ENCODE results near the gene CNGA3.

Gene CNGA3

GRCh38 chr2:98332989-98333388, 13.3 kb upstream of the CNGA3 start:
- Histone ChIP-seq H3K4me1 (ENCODE audit: control insufficient read depth, insufficient read depth, low read length) (peaks cover 15% of the 10 kb centered on the region), H3K9me3 (ENCODE audit: control insufficient read depth, low read length) (peaks cover 3% of the 10 kb centered on the region), H3K36me3 (ENCODE audit: control insufficient read depth, insufficient read depth, low read length, severe bottlenecking) (no peaks in the 10 kb centered on the region), H3K4me3 (ENCODE audit: low read length) (no peak overlapping the region), H3K27me3 (replicated peaks; ENCODE audit: control insufficient read depth, insufficient read depth, low read length) (no peaks in the 10 kb centered on the region), H3K9ac (ENCODE audit: low read length) (no peak overlapping the region)
- no peak for DNase-seq (ENCODE audit: low read depth)

- H3K4me1 ChIP-seq (ENCODE audit: control insufficient read depth, insufficient read depth, low read length): peaks cover 15% of the 10 kb centered on the region
- peak; percentile 7 for DNase-seq (ENCODE audit: low read depth)
- H3K27me3 ChIP-seq (replicated peaks; ENCODE audit: control insufficient read depth, insufficient read depth, low read length): no peaks in the 10 kb centered on the region
- H3K4me3 ChIP-seq (ENCODE audit: low read length): peak overlapping the region; percentile 46
- H3K36me3 ChIP-seq (ENCODE audit: control insufficient read depth, insufficient read depth, low read length, severe bottlenecking): no peaks in the 10 kb centered on the region
- peaks cover 5% of the 10 kb centered on the region for H3K9me3 ChIP-seq (ENCODE audit: control insufficient read depth, low read length)
- peak overlapping the region; percentile 58 for H3K9ac ChIP-seq (ENCODE audit: low read length)
Observed at GRCh38 chr2:98333922-98334321, 12.3 kb upstream of the CNGA3 start.

DNA sequence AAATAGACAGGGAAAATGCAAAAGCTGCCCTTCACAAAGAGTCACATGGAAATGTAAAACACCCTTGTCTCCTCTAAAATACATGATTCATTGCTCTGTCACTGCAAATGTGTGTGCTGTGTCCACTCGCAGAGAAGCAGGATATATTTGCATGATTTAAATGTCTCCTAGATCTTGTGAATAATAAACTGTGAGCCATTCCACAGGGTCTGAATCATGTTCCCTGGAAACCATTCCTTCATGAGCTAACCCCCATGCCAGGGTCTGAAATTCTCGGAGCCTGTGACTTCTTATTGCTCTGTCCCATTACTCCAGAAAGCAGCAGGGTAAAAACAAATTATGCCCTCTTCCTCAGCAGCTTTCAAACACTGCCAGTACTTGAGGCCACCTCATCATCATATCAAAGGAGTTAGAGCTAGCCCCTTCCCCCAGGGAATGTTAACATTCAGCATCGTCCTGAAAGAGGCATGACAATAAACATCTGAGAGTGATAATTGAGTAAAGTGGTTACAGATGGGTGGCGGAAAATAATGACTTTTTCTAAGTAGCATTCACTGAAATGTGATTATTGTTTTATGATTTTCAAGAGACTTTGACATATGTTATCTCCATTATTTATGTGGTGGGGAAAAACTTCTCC, 11.7 kb upstream of the CNGA3 start:
- Histone ChIP-seq H3K9ac (ENCODE audit: low read length) (peak overlapping the region; percentile 58), H3K9me3 (ENCODE audit: control insufficient read depth, low read length) (peaks cover 5% of the 10 kb centered on the region), H3K4me1 (ENCODE audit: control insufficient read depth, insufficient read depth, low read length) (peaks cover 15% of the 10 kb centered on the region), H3K36me3 (ENCODE audit: control insufficient read depth, insufficient read depth, low read length, severe bottlenecking) (no peaks in the 10 kb centered on the region), H3K27me3 (replicated peaks; ENCODE audit: control insufficient read depth, insufficient read depth, low read length) (no peaks in the 10 kb centered on the region), H3K4me3 (ENCODE audit: low read length) (peak overlapping the region; percentile 46)
- peak; percentile 83 for DNase-seq (ENCODE audit: low read depth)

DNA sequence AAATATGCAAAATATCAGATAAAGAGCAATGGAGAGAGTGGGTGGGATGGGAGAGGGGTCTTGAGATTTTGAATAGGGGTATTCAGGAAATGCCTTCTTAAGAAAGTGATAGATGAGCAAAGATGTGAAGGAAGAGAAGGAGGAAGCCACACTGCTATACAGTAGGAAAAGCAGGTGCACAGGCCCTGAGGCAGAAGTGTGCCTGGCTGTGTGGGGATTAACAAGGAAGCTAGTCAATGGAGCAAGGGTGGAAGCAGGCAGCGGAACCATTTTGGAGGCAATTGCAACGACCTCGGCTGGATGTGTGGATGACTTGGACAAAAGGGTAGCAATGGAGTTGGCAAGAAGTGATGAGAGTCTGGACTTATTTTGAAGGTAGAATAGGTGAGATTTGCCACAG, 11.0 kb upstream of the CNGA3 start:
- no peak overlapping the region for H3K4me3 ChIP-seq (ENCODE audit: low read length)
- H3K9me3 ChIP-seq (ENCODE audit: control insufficient read depth, low read length): peaks cover 5% of the 10 kb centered on the region
- DNase-seq (ENCODE audit: low read depth): no peak

GRCh38 chr2:98341241-98341640, 5.0 kb upstream of the CNGA3 start:
- DNase-seq (ENCODE audit: low read depth): no peak
- Histone ChIP-seq H3K4me3 (ENCODE audit: low read length) (no peak overlapping the region), H3K36me3 (ENCODE audit: control insufficient read depth, insufficient read depth, low read length, severe bottlenecking) (no peaks in the 10 kb centered on the region), H3K9me3 (ENCODE audit: control insufficient read depth, low read length) (peaks cover 5% of the 10 kb centered on the region), H3K9ac (ENCODE audit: low read length) (no peak overlapping the region), H3K4me1 (ENCODE audit: control insufficient read depth, insufficient read depth, low read length) (no peaks in the 10 kb centered on the region), H3K27me3 (replicated peaks; ENCODE audit: control insufficient read depth, insufficient read depth, low read length) (peaks cover 4% of the 10 kb centered on the region)

More for the DNA sequence above, 11.0 kb upstream of the CNGA3 start:
- Histone ChIP-seq H3K9ac (ENCODE audit: low read length) (no peak overlapping the region), H3K36me3 (ENCODE audit: control insufficient read depth, insufficient read depth, low read length, severe bottlenecking) (no peaks in the 10 kb centered on the region), H3K4me1 (ENCODE audit: control insufficient read depth, insufficient read depth, low read length) (peaks cover 15% of the 10 kb centered on the region), H3K27me3 (replicated peaks; ENCODE audit: control insufficient read depth, insufficient read depth, low read length) (peaks cover 4% of the 10 kb centered on the region)

DNA sequence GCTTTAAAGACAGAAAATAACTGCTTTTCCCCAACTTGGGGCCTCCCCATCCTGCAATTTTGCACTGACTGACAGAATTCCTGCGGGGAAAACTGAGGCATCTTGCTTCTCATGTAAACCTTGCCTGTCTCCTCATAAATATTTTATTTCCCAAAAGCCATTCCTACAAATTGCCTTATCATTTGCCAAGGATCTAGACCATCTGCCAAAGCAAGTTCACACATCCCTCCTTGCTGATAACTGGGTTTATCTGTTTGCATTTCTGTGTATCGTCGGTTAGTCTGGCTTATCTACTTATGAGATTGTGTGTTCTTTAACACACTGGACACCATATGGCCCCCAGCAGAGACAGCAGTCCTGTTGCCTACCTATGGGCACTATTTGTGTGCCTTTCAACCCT, 3.0 kb upstream of the CNGA3 start:
- Histone ChIP-seq H3K36me3 (ENCODE audit: control insufficient read depth, insufficient read depth, low read length, severe bottlenecking) (no peaks in the 10 kb centered on the region), H3K9ac (ENCODE audit: low read length) (no peak overlapping the region), H3K4me3 (ENCODE audit: low read length) (no peak overlapping the region), H3K4me1 (ENCODE audit: control insufficient read depth, insufficient read depth, low read length) (peaks cover 6% of the 10 kb centered on the region), H3K27me3 (replicated peaks; ENCODE audit: control insufficient read depth, insufficient read depth, low read length) (peaks cover 14% of the 10 kb centered on the region), H3K9me3 (ENCODE audit: control insufficient read depth, low read length) (peaks cover 1% of the 10 kb centered on the region)
- DNase-seq (ENCODE audit: low read depth): no peak

GRCh38 chr2:98347298-98348065, 1.2 kb downstream of the CNGA3 start:
- Histone ChIP-seq H3K36me3 (ENCODE audit: control insufficient read depth, insufficient read depth, low read length, severe bottlenecking) (no peaks in the 10 kb centered on the region), H3K9ac (ENCODE audit: low read length) (no peak overlapping the region), H3K4me3 (ENCODE audit: low read length) (peak overlapping the region; percentile 65), H3K9me3 (ENCODE audit: control insufficient read depth, low read length) (no peaks in the 10 kb centered on the region), H3K4me1 (ENCODE audit: control insufficient read depth, insufficient read depth, low read length) (peaks cover 6% of the 10 kb centered on the region), H3K27me3 (replicated peaks; ENCODE audit: control insufficient read depth, insufficient read depth, low read length) (peaks cover 17% of the 10 kb centered on the region)
- DNase-seq (ENCODE audit: low read depth): no peak

- H3K4me1 ChIP-seq (ENCODE audit: control insufficient read depth, insufficient read depth, low read length): peaks cover 6% of the 10 kb centered on the region
- no peak overlapping the region for H3K9ac ChIP-seq (ENCODE audit: low read length)
- no peaks in the 10 kb centered on the region for H3K36me3 ChIP-seq (ENCODE audit: control insufficient read depth, insufficient read depth, low read length, severe bottlenecking)
- no peaks in the 10 kb centered on the region for H3K9me3 ChIP-seq (ENCODE audit: control insufficient read depth, low read length)
- peaks cover 17% of the 10 kb centered on the region for H3K27me3 ChIP-seq (replicated peaks; ENCODE audit: control insufficient read depth, insufficient read depth, low read length)
- DNase-seq (ENCODE audit: low read depth): no peak
- H3K4me3 ChIP-seq (ENCODE audit: low read length): no peak overlapping the region
Observed at GRCh38 chr2:98348066-98348561, 1.9 kb downstream of the CNGA3 start.

DNA sequence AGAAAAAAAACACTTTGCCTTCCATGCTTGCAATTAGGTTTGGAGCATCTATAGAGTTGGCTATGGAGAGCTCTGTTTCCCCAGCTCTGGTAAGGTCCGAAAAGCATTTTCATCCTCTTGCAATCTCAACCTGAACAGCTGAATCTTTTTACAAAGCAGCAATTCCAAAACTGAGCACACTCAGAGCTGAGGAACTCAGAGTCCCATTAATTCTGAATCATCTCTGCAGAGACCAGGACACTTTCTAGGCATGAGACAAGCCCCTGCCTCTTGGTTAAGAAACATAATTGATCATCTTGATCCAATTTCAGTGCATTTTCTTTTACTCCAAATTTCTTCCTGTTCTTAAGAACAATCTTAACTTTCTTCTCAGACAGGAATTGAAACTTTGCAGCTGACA, 4.2 kb downstream of the CNGA3 start:
- Histone ChIP-seq H3K27me3 (replicated peaks; ENCODE audit: control insufficient read depth, insufficient read depth, low read length) (peaks cover 17% of the 10 kb centered on the region), H3K36me3 (ENCODE audit: control insufficient read depth, insufficient read depth, low read length, severe bottlenecking) (no peaks in the 10 kb centered on the region), H3K4me3 (ENCODE audit: low read length) (no peak overlapping the region), H3K9ac (ENCODE audit: low read length) (no peak overlapping the region), H3K9me3 (ENCODE audit: control insufficient read depth, low read length) (peaks cover 5% of the 10 kb centered on the region), H3K4me1 (ENCODE audit: control insufficient read depth, insufficient read depth, low read length) (peaks cover 6% of the 10 kb centered on the region)
- peak; percentile 49 for DNase-seq (ENCODE audit: low read depth)

DNA sequence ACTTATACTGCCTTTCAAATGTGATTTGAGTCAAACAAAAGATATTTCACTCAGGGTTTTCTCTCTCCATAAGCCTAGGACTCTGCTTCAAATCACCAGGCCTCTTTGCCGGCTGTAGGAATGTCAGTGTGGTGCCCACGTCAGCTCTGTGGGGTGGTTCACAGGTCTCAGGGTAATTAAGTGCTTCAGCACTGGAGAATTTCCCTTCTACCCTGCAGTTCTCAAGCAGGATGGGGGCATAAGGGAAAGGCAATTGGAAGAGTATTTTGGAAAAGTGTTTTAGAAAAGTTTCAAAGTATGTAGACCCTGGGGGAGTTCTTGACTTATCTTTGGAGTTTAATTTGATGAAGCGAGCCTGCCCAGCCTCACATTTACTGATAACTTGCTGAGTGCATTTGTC, 9.6 kb downstream of the CNGA3 start:
- no peak overlapping the region for H3K9ac ChIP-seq (ENCODE audit: low read length)
- peak; percentile 24 for DNase-seq (ENCODE audit: low read depth)
- peaks cover 3% of the 10 kb centered on the region for H3K27me3 ChIP-seq (replicated peaks; ENCODE audit: control insufficient read depth, insufficient read depth, low read length)
- H3K4me1 ChIP-seq (ENCODE audit: control insufficient read depth, insufficient read depth, low read length): no peaks in the 10 kb centered on the region
- H3K36me3 ChIP-seq (ENCODE audit: control insufficient read depth, insufficient read depth, low read length, severe bottlenecking): no peaks in the 10 kb centered on the region
- H3K4me3 ChIP-seq (ENCODE audit: low read length): no peak overlapping the region
- H3K9me3 ChIP-seq (ENCODE audit: control insufficient read depth, low read length): peaks cover 5% of the 10 kb centered on the region

- Histone ChIP-seq H3K4me1 (ENCODE audit: control insufficient read depth, insufficient read depth, low read length) (no peaks in the 10 kb centered on the region), H3K27me3 (replicated peaks; ENCODE audit: control insufficient read depth, insufficient read depth, low read length) (peaks cover 3% of the 10 kb centered on the region), H3K36me3 (ENCODE audit: control insufficient read depth, insufficient read depth, low read length, severe bottlenecking) (no peaks in the 10 kb centered on the region), H3K9ac (ENCODE audit: low read length) (no peak overlapping the region), H3K4me3 (ENCODE audit: low read length) (no peak overlapping the region), H3K9me3 (ENCODE audit: control insufficient read depth, low read length) (peaks cover 5% of the 10 kb centered on the region)
- DNase-seq (ENCODE audit: low read depth): no peak
Observed at GRCh38 chr2:98356729-98357128, 10.5 kb downstream of the CNGA3 start.

All from adipocyte (in vitro differentiated cells).